GM19324 (cell line): ENCODE results near the gene ARGLU1.

Experiments used
- ATAC-seq: cut with Tn5 transposase; IDR thresholded peaks from one replicate; pipeline ENCODE4 v1.9.1; 2021; ENCODE audit warnings: mild to moderate bottlenecking, moderate library complexity; ENCODE audit not compliant: unreplicated experiment, low FRiP score

ARGLU1 gene

DNA sequence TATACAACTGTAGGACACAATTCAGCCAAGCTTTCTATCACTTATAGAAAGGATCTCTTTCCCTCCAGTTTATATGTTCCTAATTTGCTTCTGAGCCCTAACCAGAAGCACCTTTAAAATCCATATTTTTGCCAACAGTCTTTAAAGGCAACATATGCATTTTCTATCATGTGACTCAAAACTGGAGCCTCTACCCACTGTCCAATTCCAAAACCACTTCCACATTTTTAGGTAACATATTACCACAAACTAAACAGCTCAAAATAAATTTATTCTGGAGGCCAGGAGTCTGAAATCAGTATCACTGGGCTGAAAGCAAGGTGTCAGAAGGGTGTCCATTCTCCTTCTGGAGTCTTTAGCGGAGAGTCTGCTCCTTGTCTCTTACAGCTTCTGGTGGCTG is 16.6 kb downstream of the ARGLU1 start:
- no peak for ATAC-seq

DNA sequence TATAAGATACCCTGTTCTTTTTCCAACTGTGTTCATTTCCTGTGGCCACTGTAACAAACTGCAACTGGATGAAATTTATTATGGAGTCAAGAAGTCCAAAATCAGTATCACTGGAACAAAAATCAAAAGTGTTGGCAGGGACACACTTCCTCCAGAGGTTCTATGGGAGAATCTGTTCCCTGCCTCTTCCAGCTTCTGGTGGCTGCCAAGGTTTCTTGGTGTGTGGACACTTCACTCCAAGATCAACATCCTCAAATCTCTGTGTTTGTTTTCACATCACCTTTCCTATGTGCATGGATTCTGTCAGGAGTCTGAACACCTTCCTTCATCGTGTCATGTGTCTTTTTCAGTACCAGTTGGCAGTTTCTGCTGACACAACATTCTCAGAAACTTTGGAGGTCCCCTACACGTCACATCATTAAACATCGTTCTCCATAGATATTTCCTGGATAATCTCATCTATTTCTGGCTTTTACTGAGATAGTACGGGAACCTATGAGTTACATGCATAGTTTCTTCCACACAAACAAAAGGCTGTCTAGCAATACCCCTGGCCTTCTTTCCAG is 17.3 kb downstream of the ARGLU1 start:
- no peak for ATAC-seq

- ATAC-seq = no peak
Observed at GRCh38 chr13:106548064-106548696, 19.8 kb downstream of the ARGLU1 start.

GRCh38 chr13:106541826-106542225 is 26.1 kb downstream of the ARGLU1 start:
- ATAC-seq = no peak

DNA sequence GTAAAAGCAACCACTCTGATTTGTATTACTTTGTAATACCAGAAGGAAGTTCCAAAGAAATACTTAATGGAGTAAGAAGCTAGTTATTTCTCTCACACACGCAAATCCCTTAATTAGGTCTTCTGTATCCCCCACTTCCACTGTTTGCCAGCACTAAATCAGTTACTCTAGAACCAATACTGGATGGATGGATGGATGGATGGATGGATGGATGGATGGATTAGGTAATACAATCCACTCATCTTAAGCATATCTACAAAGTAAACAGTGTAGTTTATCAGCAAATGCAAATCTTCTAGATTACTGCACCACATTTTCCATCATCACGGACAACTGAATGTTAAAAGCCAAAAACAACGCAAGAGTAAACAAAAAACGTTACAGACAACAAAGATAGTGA is 27.3 kb downstream of the ARGLU1 start:
- ATAC-seq = no peak

DNA sequence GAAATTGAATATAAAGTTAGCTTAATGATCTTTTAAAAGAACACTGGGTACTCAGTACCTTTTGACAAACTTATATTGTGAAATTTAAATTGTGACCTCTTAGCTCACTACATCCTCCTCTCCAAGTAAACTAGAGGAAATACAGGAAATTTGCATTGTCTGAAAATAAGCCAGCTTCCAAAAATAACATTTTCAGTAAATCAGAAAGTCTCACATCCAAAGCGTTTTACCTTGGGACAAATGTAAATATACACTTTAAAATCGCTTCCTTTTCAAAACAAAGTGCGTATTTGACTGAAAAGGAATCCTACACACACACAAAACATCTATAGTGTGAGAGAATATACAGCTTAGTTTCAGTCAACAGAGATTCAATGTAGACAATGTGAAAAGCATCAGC is 30.4 kb downstream of the ARGLU1 start:
- no peak for ATAC-seq

GRCh38 chr13:106536244-106537034 is 31.5 kb downstream of the ARGLU1 start:
- peak; percentile 34 for ATAC-seq

DNA sequence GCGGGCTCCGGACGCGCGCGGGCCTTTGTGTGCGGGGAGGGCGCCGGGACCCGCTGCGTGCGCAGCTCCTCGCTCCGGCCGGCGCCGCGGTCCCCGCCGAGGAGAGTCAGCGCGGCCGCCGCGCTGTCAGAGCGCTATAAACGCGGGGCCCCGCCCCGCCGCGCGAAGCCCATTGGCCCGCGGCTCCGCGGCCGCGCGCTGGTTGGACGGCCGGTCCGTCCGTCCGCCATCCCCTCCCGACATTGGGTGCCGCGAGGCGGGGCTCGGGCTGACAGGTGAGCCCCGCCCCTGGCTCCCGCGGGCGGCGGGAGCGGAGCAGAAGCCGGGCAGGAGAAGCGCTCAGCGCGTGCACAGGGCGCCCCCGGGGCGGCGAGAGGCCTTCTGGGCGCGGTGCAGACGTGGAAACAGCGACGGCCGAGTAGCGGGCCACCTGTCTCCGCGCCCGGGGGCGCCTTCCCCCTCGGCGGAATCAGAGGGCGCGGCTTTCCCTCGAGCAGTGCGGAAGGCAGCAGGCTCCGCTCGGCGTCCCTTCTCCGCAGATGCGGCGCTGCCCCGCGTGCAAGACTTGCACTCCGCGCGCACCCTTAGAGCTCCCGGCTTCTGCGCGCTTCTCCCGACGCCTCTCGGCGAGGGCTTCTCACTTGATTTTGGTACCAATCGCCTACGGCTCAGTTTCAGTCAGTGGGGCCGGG is 32.2 kb downstream of the ARGLU1 start, which contains the start of gene EFNB2:
Gene EFNB2, minus strand, starts transcription at position 111 of the 692 bp plus-strand sequence. CDS start 698 bp downstream, outside the sequence.
- peak; percentile 98 for ATAC-seq

DNA sequence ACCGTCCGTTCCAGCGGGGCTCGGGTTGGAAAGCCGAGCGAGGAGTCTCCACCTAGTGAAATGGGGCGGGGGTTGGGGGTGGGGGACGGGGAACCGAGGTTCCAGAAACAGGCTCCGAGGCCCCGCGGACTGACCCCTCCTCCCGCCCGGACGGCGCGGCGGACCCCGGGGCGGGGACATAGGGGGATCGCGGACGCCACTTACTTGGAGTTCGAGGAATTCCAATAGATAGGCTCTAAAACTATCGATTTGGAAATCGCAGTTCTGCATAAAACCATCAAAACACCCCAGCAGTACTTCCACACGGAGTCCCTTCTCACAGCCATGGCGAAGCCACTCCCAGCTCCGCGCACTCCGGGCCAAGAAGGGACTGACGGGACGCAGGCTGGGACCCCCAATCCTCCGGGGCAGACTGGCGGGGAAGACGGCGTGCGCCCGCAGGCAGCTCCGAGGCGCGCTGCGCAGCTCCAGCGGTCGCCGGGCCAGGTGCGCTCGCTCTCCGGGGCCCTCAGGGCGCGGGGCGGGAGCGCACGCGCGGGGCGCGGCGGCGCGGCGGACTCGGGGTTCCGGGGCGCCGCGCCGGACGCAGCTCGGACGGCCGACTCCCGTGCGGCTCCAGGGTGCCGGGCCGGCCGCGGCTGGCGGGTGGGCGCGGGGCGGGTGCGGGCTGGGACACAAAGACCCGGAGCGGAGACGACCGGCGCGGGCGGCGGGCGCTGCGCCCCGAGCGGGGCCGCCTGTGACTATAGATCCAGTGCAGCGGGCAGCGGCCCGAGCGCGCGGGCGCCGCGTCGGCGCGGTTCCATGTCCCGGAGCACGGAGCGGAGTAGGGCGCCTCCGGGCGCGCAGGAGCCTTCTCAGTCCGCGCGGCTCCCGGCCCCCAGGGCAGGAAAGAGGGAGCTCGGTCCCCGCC is 33.0 kb downstream of the ARGLU1 start:
- ATAC-seq = peak; percentile 36

DNA sequence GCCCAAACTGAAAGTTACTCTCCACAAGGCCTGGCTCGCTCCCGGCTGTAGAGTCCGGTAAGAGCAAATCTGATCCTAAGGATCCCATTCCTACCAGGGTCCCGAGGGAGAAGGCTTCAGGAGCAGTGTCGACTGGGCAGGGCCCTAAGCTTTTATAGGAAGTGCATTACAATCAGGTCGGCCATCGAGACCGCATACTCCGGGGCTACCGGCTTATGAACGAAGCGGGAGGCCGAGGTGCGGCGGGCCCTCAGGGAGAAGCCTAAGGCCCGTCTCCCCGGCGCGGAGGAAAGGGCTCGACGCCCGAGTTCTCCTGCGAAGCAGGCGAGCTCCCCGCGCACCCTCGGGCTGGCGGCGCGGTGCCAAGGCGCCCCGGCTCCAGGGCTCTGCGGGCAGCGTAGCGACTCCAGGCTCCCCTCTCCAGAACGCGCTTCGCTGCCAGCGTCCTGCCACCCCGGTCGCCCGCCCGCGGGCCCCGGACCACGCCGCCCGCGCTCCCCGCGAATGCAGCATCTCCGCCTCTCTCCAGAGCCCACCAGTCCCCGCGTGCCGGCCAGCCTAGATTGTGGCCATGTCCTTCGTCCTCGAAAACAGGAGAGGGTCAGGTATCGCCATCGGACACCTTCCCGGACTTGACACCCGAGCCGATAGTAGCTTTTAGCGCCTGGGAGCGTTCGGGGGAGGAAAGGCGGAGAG is 33.8 kb downstream of the ARGLU1 start:
- no peak for ATAC-seq

DNA sequence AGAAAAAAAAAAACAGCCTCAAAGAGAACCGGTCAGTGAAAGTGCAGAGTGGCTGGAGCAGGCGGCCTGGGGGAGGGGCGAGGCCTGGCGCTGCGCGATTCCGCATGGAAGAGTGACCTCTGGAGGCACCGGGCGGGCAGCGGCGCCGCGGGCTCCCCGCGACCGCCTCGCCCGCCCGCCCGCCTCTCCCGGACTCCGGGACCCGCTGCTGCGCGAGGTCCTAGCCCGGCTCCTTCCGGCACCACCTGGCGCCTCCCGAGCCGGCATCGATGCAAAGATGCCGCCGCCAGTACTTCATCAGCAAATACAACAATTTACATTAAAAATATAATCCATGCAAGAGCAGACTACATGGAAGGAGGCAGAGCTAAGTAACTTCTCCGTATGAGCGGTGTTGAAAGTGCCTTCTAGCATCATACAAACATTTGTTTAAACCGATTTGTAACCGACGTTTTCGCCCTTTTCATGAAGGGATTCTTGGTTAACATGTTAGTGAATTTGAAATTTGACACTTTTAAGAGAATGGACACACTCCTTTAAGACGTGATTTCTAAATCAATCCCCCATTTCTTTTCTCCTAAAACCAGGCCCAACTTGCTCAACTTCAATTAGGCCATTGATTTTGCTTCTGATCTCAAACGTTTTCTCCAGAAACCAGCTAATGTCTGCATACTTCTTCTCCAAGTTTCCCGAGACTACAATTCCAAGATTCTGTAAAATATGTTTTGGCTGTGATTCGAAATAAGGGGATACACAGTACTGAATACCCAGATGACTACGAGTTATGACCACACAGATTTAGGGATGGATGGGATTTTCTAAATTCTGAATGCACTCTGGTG is 34.6 kb downstream of the ARGLU1 start:
- no peak for ATAC-seq

DNA sequence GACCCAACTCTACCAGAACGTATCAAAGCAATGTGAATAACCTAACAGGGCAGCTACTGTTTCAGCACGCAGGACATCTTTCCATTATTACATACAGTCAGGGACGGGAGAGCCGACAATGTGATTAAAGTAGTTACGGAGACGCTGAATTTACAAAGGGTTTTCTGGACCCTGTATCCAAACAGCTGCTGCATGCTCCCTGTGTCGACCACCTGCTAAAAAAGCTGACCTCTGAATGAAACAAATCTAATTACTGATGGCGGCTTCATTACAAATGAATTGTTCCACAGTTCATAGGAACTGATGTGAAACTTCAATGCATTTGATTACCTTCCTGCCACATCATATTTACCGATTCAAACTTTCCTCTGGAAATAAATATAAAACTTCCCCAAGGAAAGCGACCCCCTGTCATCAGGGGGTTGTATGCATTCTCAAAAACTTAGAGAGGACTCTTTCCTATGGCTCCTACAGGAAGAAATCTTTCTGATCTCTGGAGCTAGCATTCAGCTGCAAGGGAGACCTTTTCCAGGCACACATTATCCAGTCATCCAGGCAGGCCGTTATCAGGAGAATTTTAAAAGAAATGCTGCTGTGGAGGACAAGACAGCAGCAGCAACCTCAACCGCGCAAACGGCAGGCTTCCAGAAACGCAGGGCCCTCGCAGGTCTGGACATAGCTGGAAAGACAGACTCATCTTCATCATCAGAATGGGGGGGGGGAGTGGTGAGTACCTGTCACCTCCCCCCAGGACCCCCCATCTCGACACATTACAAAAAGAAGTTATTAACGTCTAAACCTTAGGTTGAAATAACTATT is 35.6 kb downstream of the ARGLU1 start:
- no peak for ATAC-seq

GRCh38 chr13:106530980-106531481 is 36.9 kb downstream of the ARGLU1 start:
- no peak for ATAC-seq

DNA sequence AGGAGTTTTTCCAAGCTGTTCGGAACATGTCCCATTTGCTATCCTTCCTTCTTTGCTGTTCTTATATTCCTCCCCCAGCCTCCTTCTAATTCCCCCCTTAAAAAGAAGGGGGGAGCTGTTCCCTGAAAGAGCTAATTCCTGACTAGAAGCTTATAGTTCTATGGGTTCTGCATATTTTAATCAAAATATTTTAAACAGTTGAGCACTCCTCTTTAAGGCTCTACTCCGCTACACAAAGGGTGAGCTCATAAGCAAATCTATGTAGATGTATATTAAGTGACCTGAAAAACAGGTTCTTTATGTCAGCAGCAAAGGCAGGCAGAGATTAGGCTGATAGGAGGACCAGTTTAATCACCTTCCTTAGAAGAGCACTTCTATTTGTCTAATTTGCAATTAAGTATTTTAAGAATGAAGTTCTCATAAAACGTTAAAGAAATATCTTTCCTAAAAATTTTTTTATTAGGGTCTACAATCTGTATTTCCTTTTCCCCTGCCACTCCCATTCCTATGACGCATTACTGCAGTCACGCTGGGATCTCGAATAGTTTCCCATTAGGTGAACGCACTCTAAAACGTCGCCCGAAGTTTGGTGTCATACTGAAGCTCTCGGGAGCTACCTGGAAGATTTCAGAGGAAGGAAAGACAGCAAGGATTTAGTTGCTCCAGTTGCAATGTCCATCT is 37.6 kb downstream of the ARGLU1 start:
- no peak for ATAC-seq

DNA sequence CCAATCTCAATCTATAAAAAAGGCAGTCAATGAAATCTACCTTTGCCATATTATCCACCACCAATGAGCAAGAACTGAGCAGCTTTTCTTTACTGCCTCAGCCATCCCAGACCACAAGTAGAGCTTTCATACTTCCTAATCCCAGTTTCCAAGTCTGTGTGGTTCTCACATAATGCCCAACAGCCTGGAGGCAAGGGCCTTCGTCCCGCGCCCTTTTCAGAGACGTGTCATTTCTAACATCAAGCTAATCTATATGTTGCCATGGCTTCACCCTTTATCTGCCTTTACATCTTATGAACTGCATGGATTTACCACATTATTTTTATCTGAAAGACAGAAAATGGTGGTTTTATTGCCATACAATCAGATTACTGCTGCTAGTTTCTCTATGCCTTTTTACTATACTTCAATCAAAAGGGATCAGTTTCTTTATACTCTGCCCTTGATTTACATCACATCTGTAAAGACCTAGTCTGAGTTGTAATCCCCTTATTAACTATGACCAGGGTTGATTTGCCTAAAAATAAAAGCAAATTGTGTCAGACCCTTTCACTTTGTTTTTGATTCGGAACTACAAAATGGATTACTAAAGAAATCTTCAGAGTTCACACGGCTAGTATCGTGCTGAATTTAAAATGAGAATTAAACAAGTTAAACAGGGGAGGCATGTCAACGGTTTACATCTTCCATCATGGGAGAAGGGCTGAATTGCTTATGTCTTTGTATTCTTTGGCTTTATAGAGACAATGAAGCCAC is 38.3 kb downstream of the ARGLU1 start:
- ATAC-seq = no peak

- no peak for ATAC-seq
Observed at GRCh38 chr13:106528718-106529414, 39.1 kb downstream of the ARGLU1 start.
